Tibial nerve (tissue), 4 donors: ENCODE results near the gene NXF1. TPM values are rescaled to one million over a fixed set of nuclear protein-coding genes. Genes with fewer than 3 reads are reported as not detected.
A peak's percentile ranks its signal among the peaks of the same experiment; 100 is the strongest.
"Not testable (repeated sequence)": the region's sequence is repeated elsewhere in the genome, so short reads cannot be mapped to it uniquely, and the experiment has no call there.

Experiments
- DNase-seq, 2 donors: peaks; one replicate each; pipeline ENCODE4 v3.0.0-alpha.2; 2019; ENCODE audit warnings: low spot score in 2 of 2
- H3K27ac ChIP-seq, 4 donors: fragments of 200-600 bp; sonication (generic) in 3 of 4; one replicate each; pipeline ENCODE4 v1.5.1; 2017 to 2019; ENCODE audit warnings: mild to moderate bottlenecking in 1 of 4
- H3K27me3 ChIP-seq, 2 donors: fragments of 200-600 bp; sonication (generic) in 1 of 2; one replicate each; pipeline versions ENCODE4 v1.5.1 to v1.6.0; 2017 to 2019
- H3K36me3 ChIP-seq, 3 donors: fragments of 200-600 bp; sonication (generic); one replicate each; pipeline ENCODE4 v1.5.1; 2018 to 2019
- H3K4me1 ChIP-seq, 4 donors: fragments of 200-600 bp; sonication (generic) in 3 of 4; one replicate each; pipeline ENCODE4 v1.5.1; 2017 to 2019
- H3K4me3 ChIP-seq, 4 donors: fragments of 200-600 bp; sonication (generic) in 3 of 4; one replicate each; pipeline ENCODE4 v1.5.1; 2017 to 2019; ENCODE audit warnings: mild to moderate bottlenecking in 1 of 4, moderate library complexity in 1 of 4
- H3K9me3 ChIP-seq, 4 donors: fragments of 200-600 bp; sonication (generic) in 3 of 4; one replicate each; pipeline ENCODE4 v1.5.1; 2017 to 2019
- EP300 ChIP-seq, 2 donors: sonication (generic); formaldehyde crosslinking; IDR thresholded peaks; one replicate each; pipeline ENCODE4 v1.6.1; 2017; ENCODE audit warnings: antibody characterized with exemption in 2 of 2, mild to moderate bottlenecking in 1 of 2
- POLR2A ChIP-seq, 2 donors: fragments of 450-650 bp; IDR thresholded peaks; one replicate each; pipeline ENCODE4 v1.6.1; 2017; ENCODE audit warnings: antibody characterized with exemption in 2 of 2, mild to moderate bottlenecking in 2 of 2, moderate library complexity in 2 of 2
- WGBS, 2 donors: methylation state at CpG; one replicate each; pipeline ENCODE4 v1.1.5; 2018; 5-methylcytosine and 5-hydroxymethylcytosine counted together
- total RNA-seq, 4 donors: library from RNA; depleted of rRNA; stranded (reverse); fragments of >200 nt; gene quantifications; one replicate each; pipeline ENCODE4 v1.1.0, GENCODE V29; 2016
- TF ChIP-seq, protein P1 (sequence below), 5 experiments: fragments of 200-600 bp in 3 of 5; fragments of 450-650 bp in 2 of 5; sonication (generic) in 3 of 5; IDR thresholded peaks; one replicate each; pipeline ENCODE4 v1.5.1; 2016 to 2019; ENCODE audit warnings: antibody characterized with exemption in 5 of 5, mild to moderate bottlenecking in 3 of 5, moderate library complexity in 2 of 5

Gene NXF1
- total RNA-seq, 4 donors from 2014 or later, result 51.3 to 94.4 (median 67.0) TPM

GRCh38 chr11:62771144-62772021, 33.9 kb downstream of the NXF1 start, which contains the start of gene TAF6L:
TAF6L (plus strand) TSS chr11:62771396; CDS start chr11:62775784, 4,388 bp downstream.
- H3K36me3 ChIP-seq, result peaks cover 0 to 36% (median 3%) of the 10 kb centered on the region in 3 donors
- peak; percentile 98 for DNase-seq
- H3K9me3 ChIP-seq, result no peaks in the 10 kb centered on the region
- H3K4me1 ChIP-seq, result peaks cover 0 to 25% (median 16%) of the 10 kb centered on the region in 4 donors
- peak; percentile 74 to 89 for TF ChIP-seq EP300 (IDR thresholded peaks at IDR 0.05)
- TF ChIP-seq, protein P1, sequence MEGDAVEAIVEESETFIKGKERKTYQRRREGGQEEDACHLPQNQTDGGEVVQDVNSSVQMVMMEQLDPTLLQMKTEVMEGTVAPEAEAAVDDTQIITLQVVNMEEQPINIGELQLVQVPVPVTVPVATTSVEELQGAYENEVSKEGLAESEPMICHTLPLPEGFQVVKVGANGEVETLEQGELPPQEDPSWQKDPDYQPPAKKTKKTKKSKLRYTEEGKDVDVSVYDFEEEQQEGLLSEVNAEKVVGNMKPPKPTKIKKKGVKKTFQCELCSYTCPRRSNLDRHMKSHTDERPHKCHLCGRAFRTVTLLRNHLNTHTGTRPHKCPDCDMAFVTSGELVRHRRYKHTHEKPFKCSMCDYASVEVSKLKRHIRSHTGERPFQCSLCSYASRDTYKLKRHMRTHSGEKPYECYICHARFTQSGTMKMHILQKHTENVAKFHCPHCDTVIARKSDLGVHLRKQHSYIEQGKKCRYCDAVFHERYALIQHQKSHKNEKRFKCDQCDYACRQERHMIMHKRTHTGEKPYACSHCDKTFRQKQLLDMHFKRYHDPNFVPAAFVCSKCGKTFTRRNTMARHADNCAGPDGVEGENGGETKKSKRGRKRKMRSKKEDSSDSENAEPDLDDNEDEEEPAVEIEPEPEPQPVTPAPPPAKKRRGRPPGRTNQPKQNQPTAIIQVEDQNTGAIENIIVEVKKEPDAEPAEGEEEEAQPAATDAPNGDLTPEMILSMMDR (IDR thresholded peaks at IDR 0.05), result peak in 1 of 5 experiments; percentile 34
- TF ChIP-seq POLR2A (IDR thresholded peaks at IDR 0.05), result peak in 1 of 2 donors; percentile 42
- no peaks in the 10 kb centered on the region for H3K27me3 ChIP-seq
- peak within 1 kb of the TSS; percentile 86 to 95 (median 91) for H3K27ac ChIP-seq
- 2% methylated on average over 44 to 60 of the region's 60 CpGs for WGBS, 2 donors
- peak within 1 kb of the TSS; percentile 40 to 71 (median 56) for H3K4me3 ChIP-seq

DNA sequence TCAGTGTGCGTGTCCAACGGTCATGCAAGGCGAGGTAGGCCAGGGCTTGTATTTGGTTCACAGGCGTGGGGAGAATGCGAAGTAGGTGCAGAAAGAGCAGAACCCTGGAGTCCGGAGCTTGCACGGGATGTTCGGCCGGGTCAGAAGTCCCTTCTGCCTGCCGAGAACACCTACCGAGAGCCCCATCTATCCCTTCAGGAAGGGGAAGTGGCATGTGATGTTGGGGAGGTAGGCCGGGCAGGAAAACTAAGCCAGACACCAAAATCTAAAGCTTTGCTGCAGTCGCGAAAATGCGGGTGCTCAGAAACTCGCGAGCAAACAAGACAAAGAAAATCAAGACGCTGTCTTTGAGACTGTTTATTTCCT, 34.5 kb downstream of the NXF1 start:
- Histone ChIP-seq H3K4me3 (peak overlapping the region; percentile 40 to 71 (median 56)), H3K4me1 (peaks cover 0 to 25% (median 16%) of the 10 kb centered on the region in 4 donors), H3K36me3 (peaks cover 0 to 36% (median 3%) of the 10 kb centered on the region in 3 donors), H3K27me3 (no peaks in the 10 kb centered on the region), H3K27ac (peak overlapping the region; percentile 86 to 95 (median 91)), H3K9me3 (no peaks in the 10 kb centered on the region)
- DNase-seq, result peak in 1 of 2 donors; percentile 20
- WGBS, 2 donors, result 0% methylated on average over 18 of the region's 18 CpGs
- TF ChIP-seq EP300 (IDR thresholded peaks at IDR 0.05) (no peak), POLR2A (IDR thresholded peaks at IDR 0.05) (no peak)
- TF ChIP-seq, protein P1 (IDR thresholded peaks at IDR 0.05), result no peak

DNA sequence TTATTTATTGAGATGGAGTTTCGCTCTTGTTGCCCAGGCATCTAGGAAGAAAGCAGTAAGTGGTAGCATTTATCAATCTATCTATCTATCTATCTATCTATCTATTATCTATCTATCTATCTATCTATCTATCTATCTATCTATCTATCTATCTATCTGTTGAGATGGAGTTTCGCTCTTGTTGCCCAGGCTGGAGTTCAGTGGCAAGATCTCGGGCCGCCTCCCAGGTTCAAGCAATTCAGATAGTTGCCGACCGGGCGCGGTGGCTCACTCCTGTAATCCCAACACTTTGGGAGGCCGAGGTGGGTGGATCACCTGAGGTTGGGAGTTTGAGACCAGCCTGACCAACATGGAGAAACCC, 44.4 kb downstream of the NXF1 start:
- not testable (repeated sequence) for H3K9me3 ChIP-seq, DNase-seq, H3K27me3 ChIP-seq
- H3K36me3 ChIP-seq, result peaks cover 0 to 22% (median 0%) of the 10 kb centered on the region in 3 donors
- 39% methylated on average over 9 of the region's 9 CpGs for WGBS, 2 donors
- H3K4me3 ChIP-seq, result peak overlapping the region; percentile 68 to 94 (median 84)
- peaks cover 0 to 31% (median 13%) of the 10 kb centered on the region in 4 donors for H3K4me1 ChIP-seq
- peak overlapping the region; percentile 11 to 94 (median 86) for H3K27ac ChIP-seq

- Histone ChIP-seq H3K27ac (no peak overlapping the region), H3K27me3 (no peaks in the 10 kb centered on the region), H3K36me3 (peaks cover 0 to under 1% (median 0%) of the 10 kb centered on the region in 3 donors), H3K4me1 (peaks cover 0 to 29% (median 18%) of the 10 kb centered on the region in 4 donors), H3K4me3 (no peak overlapping the region), H3K9me3 (no peaks in the 10 kb centered on the region)
- 49 to 55% methylated on average over 9 of the region's 9 CpGs for WGBS, 2 donors
- DNase-seq, result no peak
- TF ChIP-seq POLR2A (IDR thresholded peaks at IDR 0.05) (no peak), EP300 (IDR thresholded peaks at IDR 0.05) (no peak)
- TF ChIP-seq, protein P1 (IDR thresholded peaks at IDR 0.05), result no peak
Measured at GRCh38 chr11:62757846-62758788, 47.1 kb downstream of the NXF1 start.

GRCh38 chr11:62755086-62755615, 50.1 kb downstream of the NXF1 start:
- H3K36me3 ChIP-seq, result peaks cover 0 to 18% (median 0%) of the 10 kb centered on the region in 3 donors
- 55 to 68% methylated on average over 10 of the region's 10 CpGs for WGBS, 2 donors

More at GRCh38 chr11:62755086-62755615, 50.1 kb downstream of the NXF1 start:
- no peak for DNase-seq
- Histone ChIP-seq H3K4me1 (peaks cover 0 to 38% (median 9%) of the 10 kb centered on the region in 4 donors), H3K27ac (no peak overlapping the region), H3K9me3 (no peaks in the 10 kb centered on the region), H3K27me3 (no peaks in the 10 kb centered on the region), H3K4me3 (no peak overlapping the region)
- TF ChIP-seq, protein P1 (IDR thresholded peaks at IDR 0.05), result no peak
- no peak for TF ChIP-seq POLR2A (IDR thresholded peaks at IDR 0.05)
- TF ChIP-seq EP300 (IDR thresholded peaks at IDR 0.05), result no peak
